Kidney epithelial cell (primary cell): ENCODE results near the gene ZFP3. TPM values are rescaled to one million over a fixed set of nuclear protein-coding genes. Genes with fewer than 3 reads are reported as not detected.
"Not testable (repeated sequence)": the region's sequence is repeated elsewhere in the genome, so short reads cannot be mapped to it uniquely, and the experiment has no call there.

ENCODE experiments used
- DNase-seq: peaks from one replicate; pipeline ENCODE4 v3.0.0-alpha.2; 2010; ENCODE audit warnings: low read depth
- H3K27me3 ChIP-seq: 2 replicates; pipeline ENCODE4 v1.6.0; 2011; ENCODE audit warnings: low read length; ENCODE audit not compliant: control insufficient read depth, insufficient read depth
- H3K36me3 ChIP-seq: 2 replicates; pipeline ENCODE4 v1.5.1; 2011; ENCODE audit warnings: low read length; ENCODE audit not compliant: control insufficient read depth, insufficient read depth
- H3K4me3 ChIP-seq: 2 replicates; pipeline ENCODE4 v1.5.1; 2011; ENCODE audit warnings: low read depth, mild to moderate bottlenecking, control low read depth, low read length
- CTCF ChIP-seq: IDR thresholded peaks from 2 replicates; pipeline ENCODE4 v1.5.1; 2011; ENCODE audit warnings: mild to moderate bottlenecking, moderate library complexity, low read length, control low read depth, inconsistent platforms; ENCODE audit not compliant: insufficient read depth, poor library complexity, severe bottlenecking
- total RNA-seq: library from RNA; depleted of rRNA; stranded (reverse); fragments of >200 nt; gene quantifications from 2 replicates; pipeline ENCODE4 v1.2.3, GENCODE V29; 2015

ZFP3 gene
- 4.4 and 4.8 TPM in 2 replicates for total RNA-seq

DNA sequence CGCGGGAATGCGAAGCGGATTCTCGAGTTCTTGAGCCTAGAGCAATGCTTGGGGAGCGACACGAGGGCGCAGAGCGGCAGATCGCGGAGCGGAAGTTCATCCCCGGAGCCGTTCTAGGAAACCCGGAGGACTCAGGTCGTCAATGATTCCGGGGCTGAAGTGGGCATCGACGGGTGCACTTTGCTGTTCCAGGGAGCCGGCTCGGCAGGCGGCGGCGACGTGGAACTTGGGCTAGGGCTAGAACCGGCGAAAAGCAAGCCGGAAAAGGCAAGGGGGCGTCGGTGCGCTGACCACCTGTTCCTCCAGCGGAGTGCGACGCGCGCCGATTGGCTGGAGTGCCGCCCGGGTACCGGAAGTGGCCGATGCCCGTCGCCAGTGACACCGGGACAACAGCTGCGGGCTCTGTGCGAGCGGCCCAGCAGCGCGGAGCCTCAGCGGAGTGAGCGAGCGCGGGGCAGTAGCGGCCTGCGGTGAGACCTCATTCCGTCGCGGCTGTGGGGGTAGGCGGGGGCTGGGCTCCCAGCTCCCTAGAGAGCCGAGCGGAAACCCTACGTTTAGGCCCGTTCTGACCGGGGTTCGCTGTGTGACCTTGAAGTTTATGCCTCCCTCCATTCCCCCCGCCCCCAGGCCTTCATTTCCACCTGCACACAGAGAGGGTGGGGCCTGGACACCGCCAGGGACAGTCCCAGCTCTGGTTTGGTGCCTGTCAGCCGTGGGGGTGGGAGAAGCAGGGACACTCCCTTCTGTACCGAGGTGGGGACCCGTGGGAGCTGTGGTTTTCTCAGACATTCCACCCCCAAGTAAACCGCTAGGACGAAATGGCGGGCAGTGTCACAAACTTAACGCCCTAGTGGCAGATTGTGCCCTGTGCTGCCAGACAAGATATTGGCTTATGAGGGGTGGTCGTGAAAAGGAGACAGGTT lies at the start of gene ZFP3:
ZFP3 (plus strand) TSS at position 362 of the 923 bp plus-strand sequence. CDS start 13,038 bp downstream, outside the sequence.
- DNase-seq, result peak; percentile 51
- Histone ChIP-seq H3K27me3 (no peaks in the 10 kb centered on the region), H3K4me3 (peak within 1 kb of the TSS; percentile 48), H3K36me3 (no peaks in the 10 kb centered on the region)
- no peak for TF ChIP-seq CTCF

DNA sequence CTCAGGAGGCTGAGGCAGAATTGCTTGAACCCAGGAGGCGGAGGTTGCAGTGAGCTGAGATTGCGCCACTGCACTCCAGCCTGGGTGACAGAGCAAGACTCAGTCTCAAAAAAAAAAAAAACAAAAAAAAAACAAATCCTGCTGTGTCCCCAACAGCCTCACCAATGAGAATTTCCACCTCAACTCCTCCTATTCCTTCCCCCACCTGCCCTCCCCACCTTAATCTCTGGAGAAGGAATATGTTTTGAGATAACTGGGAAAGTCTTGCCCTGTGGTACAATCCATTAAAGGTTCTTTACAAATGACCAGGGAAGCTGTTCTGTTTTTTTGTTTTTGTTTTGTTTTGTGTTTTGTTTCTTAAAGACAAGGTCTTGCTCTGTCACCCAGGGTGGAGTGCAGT lies 48.1 kb upstream of the ZFP3 start:
- DNase-seq, H3K4me3 ChIP-seq, H3K36me3 ChIP-seq: not testable (repeated sequence)
- H3K27me3 ChIP-seq, result peaks cover 13% of the 10 kb centered on the region

- H3K36me3 ChIP-seq, result no peaks in the 10 kb centered on the region
Measured at GRCh38 chr17:5031365-5032082, 46.7 kb upstream of the ZFP3 start.

DNA sequence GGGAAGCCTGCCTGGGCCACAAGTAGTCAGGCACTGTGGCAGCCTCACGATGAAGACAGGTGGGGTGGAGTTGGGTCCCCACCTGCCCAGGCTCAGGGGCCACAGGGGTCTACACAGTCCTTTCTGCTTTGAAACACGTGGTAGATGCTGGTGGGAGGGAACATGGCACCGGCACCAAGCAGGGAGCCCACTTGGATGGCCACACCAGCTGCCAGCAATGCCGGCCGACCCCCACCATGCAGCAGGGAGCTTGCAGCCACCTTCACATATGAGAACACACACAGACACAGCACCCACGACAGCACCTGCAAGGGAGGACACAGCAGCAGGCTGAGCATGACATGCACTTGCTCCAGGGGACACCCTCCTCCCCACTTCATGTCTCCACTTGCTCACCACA lies 45.4 kb upstream of the ZFP3 start:
- no peak for TF ChIP-seq CTCF

More at GRCh38 chr17:5031365-5032082, 46.7 kb upstream of the ZFP3 start:
- TF ChIP-seq CTCF, result peak; percentile 71
- DNase-seq, result no peak
- Histone ChIP-seq H3K4me3 (peak overlapping the region; percentile 23), H3K27me3 (peaks cover 17% of the 10 kb centered on the region)

DNA sequence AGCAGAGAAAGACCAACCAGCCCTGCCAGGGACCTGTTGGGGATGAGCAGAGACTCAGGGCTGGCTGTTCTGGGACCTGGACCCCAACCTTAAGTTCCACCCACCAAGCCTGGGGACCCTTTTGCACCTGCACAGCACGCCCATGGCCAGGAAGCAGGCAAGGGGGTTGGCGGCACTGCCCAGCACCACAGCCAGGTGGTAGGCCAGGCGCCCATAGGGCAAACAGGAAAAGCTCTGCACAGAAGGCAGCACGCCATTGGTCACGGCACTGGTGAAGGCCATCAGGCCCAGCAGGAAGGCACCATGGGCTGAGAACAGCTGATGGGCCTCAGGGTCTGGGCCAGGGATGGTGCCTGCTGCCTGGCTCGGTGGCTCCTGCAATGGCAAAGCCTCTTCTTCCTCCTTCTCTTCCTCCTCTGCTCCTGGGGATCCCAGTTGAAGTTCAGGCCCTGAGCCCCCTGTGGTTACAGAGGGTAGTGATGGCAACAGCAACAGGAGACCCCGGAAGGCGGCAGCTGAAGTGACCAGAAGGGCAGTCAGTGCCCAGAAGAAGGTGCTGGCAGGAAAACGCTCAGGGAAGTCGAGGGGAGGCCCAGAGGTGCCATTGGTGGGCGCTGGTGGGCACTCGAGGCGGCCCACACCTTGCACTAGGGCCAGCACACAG lies 44.8 kb upstream of the ZFP3 start:
- no peak for TF ChIP-seq CTCF
- Histone ChIP-seq H3K36me3 (no peaks in the 10 kb centered on the region), H3K4me3 (no peak overlapping the region), H3K27me3 (peaks cover 17% of the 10 kb centered on the region)
- DNase-seq, result no peak

More for the DNA sequence above, 45.4 kb upstream of the ZFP3 start:
- H3K4me3 ChIP-seq, result no peak overlapping the region
- DNase-seq, result no peak
- H3K27me3 ChIP-seq, result peaks cover 17% of the 10 kb centered on the region
- no peaks in the 10 kb centered on the region for H3K36me3 ChIP-seq

- TF ChIP-seq CTCF, result no peak
- Histone ChIP-seq H3K27me3 (peaks cover 17% of the 10 kb centered on the region), H3K36me3 (no peaks in the 10 kb centered on the region), H3K4me3 (no peak overlapping the region)
- DNase-seq, result no peak
Measured at GRCh38 chr17:5034063-5034462, 44.2 kb upstream of the ZFP3 start.
